ENCODE results near the gene OSBPL5. TPM values are rescaled to one million over a fixed set of nuclear protein-coding genes. Genes with fewer than 3 reads are reported as not detected.

OSBPL5 gene
- total RNA-seq, 1 experiment from 2014 or later = 115 TPM

DNA sequence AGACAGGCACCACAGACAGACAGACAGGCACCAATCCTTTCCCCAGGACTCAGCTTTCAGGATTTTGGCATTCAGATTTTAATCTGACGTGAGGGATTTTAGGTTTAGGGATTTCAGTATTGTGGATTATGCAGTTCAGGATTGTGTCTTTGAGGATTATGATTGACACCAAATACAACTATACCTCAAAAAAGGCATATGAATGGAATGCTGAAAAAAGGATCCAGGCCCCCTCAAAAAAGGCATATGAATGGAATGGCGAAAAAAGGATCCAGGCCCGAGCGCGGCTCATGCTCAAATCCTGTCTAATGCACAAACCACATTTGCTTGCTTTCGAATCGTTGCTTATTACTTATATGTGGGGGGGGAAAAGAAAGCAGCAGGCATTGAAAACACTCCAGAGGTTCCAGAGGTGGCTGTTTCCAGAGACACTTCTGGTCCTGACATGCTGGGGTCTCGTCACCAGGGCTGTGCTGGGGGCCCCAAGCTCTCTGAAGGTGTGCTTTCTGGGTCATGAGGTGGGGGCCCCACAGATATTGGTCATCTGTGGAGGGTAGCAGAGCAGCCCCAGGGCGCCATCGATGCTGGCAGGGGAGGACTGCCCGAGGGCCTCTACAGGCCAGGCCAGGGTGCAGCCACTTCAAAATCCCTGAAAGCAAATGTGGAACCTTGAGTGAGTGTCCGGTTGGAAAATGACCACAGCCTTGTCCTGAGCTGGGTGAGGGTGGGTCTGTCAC is 16.8 kb upstream of the OSBPL5 start:
- ChIA-PET POLR2A (interaction anchor here (0.7 kb wide), 1 partner anchor 52 kb away, joined by 3 read pairs; no protein-coding TSS in a partner anchor), CTCF (no interaction called here)
- Mint-ChIP-seq H3K27ac (ENCODE audit: low read depth, unreplicated experiment) (no peak overlapping the region), H3K9me3 (ENCODE audit: unreplicated experiment) (no peaks in the 10 kb centered on the region), H3K27me3 (ENCODE audit: insufficient read depth, unreplicated experiment) (peaks cover 4% of the 10 kb centered on the region), H3K4me3 (ENCODE audit: unreplicated experiment) (no peak overlapping the region), H3K36me3 (ENCODE audit: insufficient read depth, unreplicated experiment) (no peaks in the 10 kb centered on the region), H3K4me1 (ENCODE audit: insufficient read depth, unreplicated experiment) (no peaks in the 10 kb centered on the region)
- BruUV-seq (replicated peaks) = no TSS peak
- TF ChIP-seq, protein P1, sequence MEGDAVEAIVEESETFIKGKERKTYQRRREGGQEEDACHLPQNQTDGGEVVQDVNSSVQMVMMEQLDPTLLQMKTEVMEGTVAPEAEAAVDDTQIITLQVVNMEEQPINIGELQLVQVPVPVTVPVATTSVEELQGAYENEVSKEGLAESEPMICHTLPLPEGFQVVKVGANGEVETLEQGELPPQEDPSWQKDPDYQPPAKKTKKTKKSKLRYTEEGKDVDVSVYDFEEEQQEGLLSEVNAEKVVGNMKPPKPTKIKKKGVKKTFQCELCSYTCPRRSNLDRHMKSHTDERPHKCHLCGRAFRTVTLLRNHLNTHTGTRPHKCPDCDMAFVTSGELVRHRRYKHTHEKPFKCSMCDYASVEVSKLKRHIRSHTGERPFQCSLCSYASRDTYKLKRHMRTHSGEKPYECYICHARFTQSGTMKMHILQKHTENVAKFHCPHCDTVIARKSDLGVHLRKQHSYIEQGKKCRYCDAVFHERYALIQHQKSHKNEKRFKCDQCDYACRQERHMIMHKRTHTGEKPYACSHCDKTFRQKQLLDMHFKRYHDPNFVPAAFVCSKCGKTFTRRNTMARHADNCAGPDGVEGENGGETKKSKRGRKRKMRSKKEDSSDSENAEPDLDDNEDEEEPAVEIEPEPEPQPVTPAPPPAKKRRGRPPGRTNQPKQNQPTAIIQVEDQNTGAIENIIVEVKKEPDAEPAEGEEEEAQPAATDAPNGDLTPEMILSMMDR (IDR thresholded peaks at IDR 0.05; ENCODE audit: unreplicated experiment) = no peak
- intact Hi-C loops (cut with micrococcal nuclease) = no loop called here
- no peak for DNase-seq (ENCODE audit: unreplicated experiment)

DNA sequence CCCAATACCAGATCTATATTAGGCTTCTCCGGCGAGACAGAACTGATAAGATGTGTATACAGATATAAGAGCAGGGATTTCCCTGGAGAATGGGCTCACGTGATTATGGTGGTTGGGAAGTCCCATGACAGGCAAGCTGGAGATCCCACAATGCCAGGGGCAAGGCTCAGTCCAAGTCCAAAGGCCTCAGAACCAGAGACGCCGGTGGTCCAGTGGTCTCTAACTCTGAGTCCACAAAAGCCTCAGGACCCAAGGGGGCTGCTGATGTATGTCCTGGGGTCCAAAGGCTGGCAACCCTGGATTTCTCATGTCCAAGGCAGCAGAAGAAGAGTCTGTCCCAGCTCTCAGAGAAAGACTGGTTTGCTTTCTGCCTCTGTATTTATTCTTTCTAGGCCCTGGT is 15.8 kb upstream of the OSBPL5 start:
- intact Hi-C loops (cut with micrococcal nuclease) = no loop called here
- Mint-ChIP-seq H3K4me1 (ENCODE audit: insufficient read depth, unreplicated experiment) (no peaks in the 10 kb centered on the region), H3K27ac (ENCODE audit: low read depth, unreplicated experiment) (no peak overlapping the region), H3K27me3 (ENCODE audit: insufficient read depth, unreplicated experiment) (no peaks in the 10 kb centered on the region), H3K9me3 (ENCODE audit: unreplicated experiment) (peaks cover 2% of the 10 kb centered on the region), H3K36me3 (ENCODE audit: insufficient read depth, unreplicated experiment) (no peaks in the 10 kb centered on the region), H3K4me3 (ENCODE audit: unreplicated experiment) (no peak overlapping the region)
- ChIA-PET POLR2A (no interaction called here), CTCF (interaction anchor here (0.6 kb wide), 1 partner anchor 238 kb away, joined by 3 read pairs; no protein-coding TSS in a partner anchor)
- TF ChIP-seq, protein P1 (IDR thresholded peaks at IDR 0.05; ENCODE audit: unreplicated experiment) = no peak
- DNase-seq (ENCODE audit: unreplicated experiment) = no peak
- no TSS peak for BruUV-seq (replicated peaks)

DNA sequence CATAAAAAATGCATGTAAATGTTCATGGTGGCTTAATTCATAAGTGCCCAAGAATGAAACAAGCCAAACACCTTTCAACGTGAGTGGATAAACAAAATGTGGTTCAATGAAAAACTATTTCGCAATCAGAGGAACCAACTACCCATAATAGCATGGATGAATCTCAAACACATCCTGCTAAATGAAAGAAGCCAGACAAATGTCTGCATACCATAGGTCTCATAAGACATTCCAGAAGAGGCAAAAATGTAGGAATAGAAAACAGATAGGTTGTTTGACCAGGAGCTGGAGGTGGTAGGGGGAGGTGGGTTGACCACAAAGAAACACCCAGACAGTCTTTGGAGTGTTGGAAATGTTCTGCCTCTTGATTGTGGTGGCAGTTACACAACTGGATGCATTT is 13.2 kb upstream of the OSBPL5 start:
- Mint-ChIP-seq H3K9me3 (ENCODE audit: unreplicated experiment) (peaks cover 9% of the 10 kb centered on the region), H3K4me3 (ENCODE audit: unreplicated experiment) (no peak overlapping the region), H3K36me3 (ENCODE audit: insufficient read depth, unreplicated experiment) (no peaks in the 10 kb centered on the region), H3K27me3 (ENCODE audit: insufficient read depth, unreplicated experiment) (no peaks in the 10 kb centered on the region), H3K27ac (ENCODE audit: low read depth, unreplicated experiment) (no peak overlapping the region), H3K4me1 (ENCODE audit: insufficient read depth, unreplicated experiment) (no peaks in the 10 kb centered on the region)
- TF ChIP-seq, protein P1 (IDR thresholded peaks at IDR 0.05; ENCODE audit: unreplicated experiment) = no peak
- BruUV-seq (replicated peaks) = no TSS peak
- ChIA-PET CTCF (no interaction called here), POLR2A (no interaction called here)
- no peak for DNase-seq (ENCODE audit: unreplicated experiment)
- intact Hi-C loops (cut with micrococcal nuclease) = no loop called here

DNA sequence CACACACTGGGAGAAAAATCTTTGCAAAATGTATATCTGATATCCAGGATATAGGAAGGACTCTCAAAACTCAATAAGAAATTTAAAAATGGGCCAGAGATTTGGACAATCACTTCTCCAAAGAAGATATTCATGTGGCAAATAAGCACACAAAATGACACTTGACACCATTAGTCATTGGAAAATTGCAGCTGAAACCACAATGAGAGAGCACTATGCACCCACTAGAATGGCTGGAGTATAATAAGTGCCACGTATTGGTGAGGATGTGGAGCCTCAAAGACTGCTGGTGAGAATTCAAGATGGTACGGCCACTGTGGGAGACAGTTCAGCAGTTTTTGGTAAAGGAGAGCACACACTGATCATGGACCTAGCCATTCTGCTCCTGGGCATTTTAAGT is 12.8 kb upstream of the OSBPL5 start:
- TF ChIP-seq, protein P1 (IDR thresholded peaks at IDR 0.05; ENCODE audit: unreplicated experiment) = no peak

More for the DNA sequence above, 12.8 kb upstream of the OSBPL5 start:
- peak; percentile 36 for DNase-seq (ENCODE audit: unreplicated experiment)
- H3K27ac Mint-ChIP-seq (ENCODE audit: low read depth, unreplicated experiment) = no peak overlapping the region
- CTCF ChIA-PET = no interaction called here
- no peak overlapping the region for H3K4me3 Mint-ChIP-seq (ENCODE audit: unreplicated experiment)
- H3K4me1 Mint-ChIP-seq (ENCODE audit: insufficient read depth, unreplicated experiment) = no peaks in the 10 kb centered on the region
- H3K27me3 Mint-ChIP-seq (ENCODE audit: insufficient read depth, unreplicated experiment) = no peaks in the 10 kb centered on the region
- peaks cover 9% of the 10 kb centered on the region for H3K9me3 Mint-ChIP-seq (ENCODE audit: unreplicated experiment)
- BruUV-seq (replicated peaks) = no TSS peak
- no peaks in the 10 kb centered on the region for H3K36me3 Mint-ChIP-seq (ENCODE audit: insufficient read depth, unreplicated experiment)
- POLR2A ChIA-PET = no interaction called here
- intact Hi-C loops (cut with micrococcal nuclease) = no loop called here

Data from MCF 10A (cell line).